Amniotic epithelial cell (primary cell): ENCODE data around the gene LMTK3.
A peak's percentile ranks its signal among the peaks of the same experiment; 100 is the strongest.

ENCODE experiments used
- DNase-seq: peaks from one replicate; pipeline ENCODE4 v3.0.0-alpha.2; 2010; ENCODE audit warnings: low read depth

LMTK3 gene, protein sequence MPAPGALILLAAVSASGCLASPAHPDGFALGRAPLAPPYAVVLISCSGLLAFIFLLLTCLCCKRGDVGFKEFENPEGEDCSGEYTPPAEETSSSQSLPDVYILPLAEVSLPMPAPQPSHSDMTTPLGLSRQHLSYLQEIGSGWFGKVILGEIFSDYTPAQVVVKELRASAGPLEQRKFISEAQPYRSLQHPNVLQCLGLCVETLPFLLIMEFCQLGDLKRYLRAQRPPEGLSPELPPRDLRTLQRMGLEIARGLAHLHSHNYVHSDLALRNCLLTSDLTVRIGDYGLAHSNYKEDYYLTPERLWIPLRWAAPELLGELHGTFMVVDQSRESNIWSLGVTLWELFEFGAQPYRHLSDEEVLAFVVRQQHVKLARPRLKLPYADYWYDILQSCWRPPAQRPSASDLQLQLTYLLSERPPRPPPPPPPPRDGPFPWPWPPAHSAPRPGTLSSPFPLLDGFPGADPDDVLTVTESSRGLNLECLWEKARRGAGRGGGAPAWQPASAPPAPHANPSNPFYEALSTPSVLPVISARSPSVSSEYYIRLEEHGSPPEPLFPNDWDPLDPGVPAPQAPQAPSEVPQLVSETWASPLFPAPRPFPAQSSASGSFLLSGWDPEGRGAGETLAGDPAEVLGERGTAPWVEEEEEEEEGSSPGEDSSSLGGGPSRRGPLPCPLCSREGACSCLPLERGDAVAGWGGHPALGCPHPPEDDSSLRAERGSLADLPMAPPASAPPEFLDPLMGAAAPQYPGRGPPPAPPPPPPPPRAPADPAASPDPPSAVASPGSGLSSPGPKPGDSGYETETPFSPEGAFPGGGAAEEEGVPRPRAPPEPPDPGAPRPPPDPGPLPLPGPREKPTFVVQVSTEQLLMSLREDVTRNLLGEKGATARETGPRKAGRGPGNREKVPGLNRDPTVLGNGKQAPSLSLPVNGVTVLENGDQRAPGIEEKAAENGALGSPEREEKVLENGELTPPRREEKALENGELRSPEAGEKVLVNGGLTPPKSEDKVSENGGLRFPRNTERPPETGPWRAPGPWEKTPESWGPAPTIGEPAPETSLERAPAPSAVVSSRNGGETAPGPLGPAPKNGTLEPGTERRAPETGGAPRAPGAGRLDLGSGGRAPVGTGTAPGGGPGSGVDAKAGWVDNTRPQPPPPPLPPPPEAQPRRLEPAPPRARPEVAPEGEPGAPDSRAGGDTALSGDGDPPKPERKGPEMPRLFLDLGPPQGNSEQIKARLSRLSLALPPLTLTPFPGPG (N-terminal part only)

DNA sequence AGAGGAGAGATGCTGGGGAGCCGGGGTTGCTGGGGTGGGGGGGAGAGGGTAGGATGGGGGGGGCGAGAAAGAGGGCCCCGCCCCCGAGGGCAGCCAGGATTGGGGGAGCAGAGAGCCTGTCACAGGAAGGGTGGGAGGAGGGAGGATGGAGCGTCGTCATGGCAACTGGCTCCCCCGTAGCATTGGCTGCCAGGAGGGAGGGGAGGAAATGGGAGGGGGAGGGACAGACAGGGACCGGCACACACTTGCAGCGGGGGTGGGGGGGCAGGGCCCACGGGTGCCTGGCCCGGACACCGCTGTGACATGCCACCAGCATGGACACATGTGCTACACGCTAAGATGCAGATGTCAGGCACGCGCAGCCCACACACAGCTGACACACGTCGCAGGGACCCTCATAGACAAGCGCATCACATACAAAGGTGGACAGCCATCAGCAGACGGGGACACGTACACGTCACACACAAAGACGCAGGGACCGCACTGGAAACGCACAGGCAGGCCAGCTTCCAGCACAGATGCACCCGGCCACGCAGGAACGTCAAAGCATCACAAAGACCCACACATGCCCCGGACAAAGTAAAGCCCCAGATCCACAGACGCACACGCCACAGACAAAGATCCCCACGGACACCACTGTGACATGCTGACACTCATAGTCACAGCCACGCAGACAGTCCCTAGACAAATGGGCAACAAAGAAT, at the start of gene LMTK3:
LMTK3 (minus strand) TSS at position 36 of the 704 bp plus-strand sequence. CDS start 259 bp downstream, outside the sequence.
- DNase-seq: peak; percentile 49

DNA sequence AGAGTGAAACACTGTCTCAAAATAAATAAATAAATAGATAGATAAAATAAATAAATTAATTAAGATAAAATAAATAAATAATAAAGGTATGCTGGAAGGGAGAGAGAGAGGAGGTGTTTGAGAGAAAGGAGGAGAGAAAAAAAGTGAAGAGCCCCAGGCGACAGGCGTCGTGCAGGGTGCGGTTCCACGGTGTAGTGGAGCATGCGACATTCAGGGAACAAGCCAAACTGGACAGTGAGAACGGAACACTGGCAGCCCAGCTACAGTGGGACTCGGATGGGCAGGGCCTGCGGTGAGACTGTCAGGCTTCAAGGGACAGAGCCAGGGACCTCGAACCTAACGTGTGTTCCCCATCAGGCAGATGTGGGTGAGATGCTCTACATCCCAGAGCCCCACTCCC, 49.8 kb upstream of the LMTK3 start:
- no peak for DNase-seq

DNA sequence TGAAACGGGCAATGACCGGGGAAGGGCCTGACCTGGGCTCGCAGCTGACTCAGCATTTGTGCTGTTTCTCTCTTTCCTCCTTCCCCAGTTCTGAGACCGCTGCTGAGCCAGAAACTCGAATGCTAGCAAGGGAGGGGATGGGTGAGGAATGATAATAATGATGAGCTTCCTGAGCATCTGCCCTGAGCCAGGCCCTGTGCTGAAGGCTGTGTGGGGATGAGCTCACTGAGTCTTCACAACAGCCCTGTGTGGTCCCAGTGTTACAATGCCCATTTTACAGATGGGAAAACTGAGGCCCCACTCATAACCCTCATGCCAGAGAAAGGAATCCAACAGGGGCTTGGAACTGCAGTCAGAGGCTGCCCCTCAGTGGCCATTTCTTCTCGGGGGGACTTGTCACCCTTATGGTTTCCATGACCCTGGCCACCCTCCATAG, 48.5 kb upstream of the LMTK3 start:
- DNase-seq: no peak

DNA sequence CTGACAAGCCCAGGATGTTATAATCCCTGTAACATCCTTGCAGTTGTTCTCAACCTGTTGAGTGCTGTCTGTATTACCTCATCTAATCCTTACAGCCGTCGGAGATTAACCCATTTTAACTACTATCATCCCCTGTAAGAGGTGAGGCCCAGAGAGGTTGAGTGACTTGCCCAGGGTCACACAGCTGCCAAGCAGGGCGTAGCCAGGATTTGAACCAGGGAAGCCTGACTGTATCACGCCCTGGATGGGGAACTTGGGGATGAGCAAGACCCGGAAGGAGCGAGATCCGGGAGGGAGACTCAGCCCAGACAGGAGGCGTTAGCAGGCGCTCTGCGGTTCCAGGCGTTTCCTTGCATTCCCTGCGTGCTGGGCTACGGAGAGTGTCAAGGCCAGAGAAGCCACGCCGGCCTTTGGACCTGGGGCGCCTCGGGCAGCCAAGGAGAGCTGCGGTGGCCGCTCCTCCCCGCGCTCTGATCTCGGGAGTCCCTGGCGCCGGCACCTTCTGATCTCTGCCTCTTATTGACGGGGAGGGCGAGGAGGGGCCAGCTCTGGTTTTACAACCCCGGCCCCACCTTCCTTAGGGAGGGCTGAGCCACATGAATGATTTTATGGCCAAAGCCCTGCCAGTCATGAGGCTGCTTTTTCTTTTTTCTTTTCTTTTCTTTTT, 46.5 kb upstream of the LMTK3 start:
- DNase-seq: peak; percentile 85

DNA sequence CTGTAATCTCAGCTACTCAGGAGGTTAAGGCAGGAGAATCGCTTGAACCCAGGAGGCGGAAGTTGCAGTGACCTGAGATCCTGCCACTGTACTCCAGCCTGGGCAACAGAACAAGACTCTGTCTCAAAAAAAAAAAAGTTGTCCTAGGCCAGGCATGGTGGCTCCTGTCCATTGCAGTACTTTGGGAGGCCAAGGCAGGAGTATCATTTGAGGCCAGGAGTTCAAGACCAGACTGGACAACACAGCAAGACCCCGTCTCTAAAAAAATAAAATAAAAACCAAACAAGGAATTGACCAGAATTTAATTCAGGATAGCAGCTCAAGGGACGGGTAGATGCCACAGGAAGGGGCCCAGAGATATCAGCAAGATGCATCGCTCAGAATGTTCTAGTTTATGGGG, 45.2 kb upstream of the LMTK3 start:
- DNase-seq: no peak

DNA sequence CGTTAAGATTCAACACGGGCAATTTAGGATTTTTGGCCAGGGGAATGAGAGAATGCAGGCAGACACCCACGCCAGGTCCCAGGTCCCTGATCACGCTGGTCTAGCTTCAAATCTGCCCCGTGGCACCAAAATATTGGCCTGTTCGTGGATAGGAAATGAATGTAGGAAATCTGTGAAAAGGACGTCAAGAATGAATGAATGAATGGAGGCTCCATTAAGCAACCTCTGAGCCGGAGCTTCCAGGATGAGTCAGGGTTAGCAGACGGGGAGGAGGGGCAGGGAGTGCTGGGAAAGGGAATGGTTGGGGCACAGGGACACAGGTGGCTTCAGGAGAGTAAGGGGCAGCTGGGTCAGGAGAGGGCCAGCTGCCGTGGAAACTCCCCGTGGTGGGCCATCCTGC, 44.5 kb upstream of the LMTK3 start:
- peak; percentile 81 for DNase-seq

DNA sequence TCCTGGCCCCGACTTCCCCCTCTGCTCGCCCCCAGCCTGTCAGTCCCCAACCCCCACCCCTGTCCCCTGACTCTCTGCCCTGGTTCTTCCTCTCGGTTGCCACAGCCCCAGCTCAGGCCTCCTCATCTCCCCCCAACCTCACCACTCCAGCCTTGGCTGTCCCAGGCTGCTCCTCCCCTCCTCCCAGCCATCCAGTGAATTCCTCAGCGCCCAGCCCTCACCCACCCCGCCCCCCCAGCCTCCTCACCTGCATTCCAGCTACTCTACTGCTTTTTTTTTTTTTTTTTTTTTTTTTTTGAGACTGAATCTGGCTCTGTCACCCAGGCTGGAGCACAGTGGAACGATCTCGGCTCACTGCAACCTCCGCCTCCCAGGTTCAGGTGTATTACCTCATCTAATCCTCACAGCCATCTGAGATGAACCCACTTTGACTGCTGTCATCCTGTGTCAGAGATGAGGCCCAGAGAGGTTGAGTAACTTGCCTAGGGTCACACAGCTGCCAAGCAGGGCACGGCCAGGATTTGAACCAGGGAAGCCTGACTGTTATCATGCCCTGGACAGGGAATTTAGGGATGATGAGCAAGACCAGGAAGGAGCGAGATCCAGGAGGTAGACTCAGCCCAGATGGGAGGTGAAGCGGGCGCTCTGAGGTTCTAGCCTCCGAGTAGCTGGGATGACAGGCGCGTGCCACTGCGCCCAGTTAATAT, 42.9 kb upstream of the LMTK3 start:
- DNase-seq: peak; percentile 67

DNA sequence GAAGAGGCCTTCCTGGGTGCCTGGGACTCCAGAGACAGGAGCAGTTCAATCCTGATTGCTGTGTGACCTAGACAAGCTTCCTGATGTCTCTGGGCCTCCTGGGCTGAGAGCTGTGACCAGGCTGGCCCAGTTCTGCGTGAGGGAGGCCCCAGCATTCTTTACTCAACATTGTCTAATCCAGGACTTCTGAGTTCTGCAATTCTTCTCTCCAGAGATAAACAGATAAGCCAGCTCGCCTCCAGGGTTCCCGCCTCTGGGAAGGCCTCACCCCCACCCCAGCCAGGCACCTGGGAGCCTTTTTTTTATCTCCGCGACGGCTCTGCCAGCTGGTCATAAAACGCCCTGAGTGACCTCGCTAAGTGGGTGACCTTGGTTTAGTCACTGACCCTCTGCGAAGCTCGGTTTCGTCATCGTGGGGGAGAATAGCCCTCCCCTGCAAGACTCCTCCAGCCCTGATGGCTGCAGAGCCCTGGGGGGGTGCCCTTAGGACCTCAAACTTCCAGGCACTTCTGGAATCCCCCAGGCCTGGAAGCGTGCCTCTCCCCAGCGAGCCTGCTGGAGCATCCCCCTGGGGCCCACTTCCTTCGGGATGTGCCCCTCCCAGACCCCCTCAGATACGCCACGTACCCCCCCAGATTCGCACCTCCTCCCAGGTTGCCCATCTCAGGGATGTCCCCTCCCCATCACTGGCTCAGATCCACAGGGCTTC, 42.2 kb upstream of the LMTK3 start:
- DNase-seq: peak; percentile 96

DNA sequence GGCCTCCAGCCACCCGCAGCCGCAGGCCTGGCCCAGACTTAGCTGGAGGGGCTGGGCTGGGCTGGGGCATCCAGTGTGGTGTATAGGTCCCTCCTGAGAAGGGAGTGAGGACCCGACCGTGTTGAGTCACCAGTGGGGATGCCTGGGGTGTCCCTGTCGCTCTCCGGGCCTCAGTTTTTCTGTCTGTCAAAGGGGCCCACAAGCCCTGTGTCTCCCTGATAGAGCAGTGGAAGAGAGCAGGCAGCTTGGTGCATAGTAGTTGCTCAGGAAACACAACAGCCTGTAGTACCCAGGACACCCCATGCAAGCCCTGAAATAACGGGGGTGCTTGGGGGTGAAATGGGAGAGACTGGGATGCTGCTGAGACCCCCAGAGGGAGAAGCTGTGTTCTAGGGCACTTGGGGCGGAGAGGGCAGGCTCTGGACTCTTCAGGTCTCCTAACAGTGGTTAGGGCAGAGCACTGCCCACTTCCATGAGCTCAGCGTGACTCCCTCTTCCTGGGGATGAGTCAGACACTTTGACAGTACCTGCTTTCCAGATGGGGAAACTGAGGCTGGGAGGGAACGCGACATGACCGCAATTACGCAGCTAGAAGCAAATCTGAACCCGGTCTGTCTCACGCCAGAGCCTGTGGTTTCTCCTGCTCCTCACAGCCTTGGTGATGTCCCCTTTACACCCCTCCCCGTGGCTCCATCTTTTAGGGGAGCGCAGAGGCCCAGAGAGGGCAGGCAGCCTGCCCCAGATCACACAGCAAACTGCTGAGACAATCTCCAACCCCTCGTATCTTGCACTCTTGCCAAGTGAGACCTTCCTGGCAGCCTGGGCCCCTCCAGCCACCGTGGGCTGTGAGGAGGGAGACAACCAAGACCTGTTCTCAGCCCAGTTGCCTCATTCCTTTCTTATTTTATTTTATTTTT, 41.0 kb upstream of the LMTK3 start:
- peak; percentile 37 for DNase-seq

DNA sequence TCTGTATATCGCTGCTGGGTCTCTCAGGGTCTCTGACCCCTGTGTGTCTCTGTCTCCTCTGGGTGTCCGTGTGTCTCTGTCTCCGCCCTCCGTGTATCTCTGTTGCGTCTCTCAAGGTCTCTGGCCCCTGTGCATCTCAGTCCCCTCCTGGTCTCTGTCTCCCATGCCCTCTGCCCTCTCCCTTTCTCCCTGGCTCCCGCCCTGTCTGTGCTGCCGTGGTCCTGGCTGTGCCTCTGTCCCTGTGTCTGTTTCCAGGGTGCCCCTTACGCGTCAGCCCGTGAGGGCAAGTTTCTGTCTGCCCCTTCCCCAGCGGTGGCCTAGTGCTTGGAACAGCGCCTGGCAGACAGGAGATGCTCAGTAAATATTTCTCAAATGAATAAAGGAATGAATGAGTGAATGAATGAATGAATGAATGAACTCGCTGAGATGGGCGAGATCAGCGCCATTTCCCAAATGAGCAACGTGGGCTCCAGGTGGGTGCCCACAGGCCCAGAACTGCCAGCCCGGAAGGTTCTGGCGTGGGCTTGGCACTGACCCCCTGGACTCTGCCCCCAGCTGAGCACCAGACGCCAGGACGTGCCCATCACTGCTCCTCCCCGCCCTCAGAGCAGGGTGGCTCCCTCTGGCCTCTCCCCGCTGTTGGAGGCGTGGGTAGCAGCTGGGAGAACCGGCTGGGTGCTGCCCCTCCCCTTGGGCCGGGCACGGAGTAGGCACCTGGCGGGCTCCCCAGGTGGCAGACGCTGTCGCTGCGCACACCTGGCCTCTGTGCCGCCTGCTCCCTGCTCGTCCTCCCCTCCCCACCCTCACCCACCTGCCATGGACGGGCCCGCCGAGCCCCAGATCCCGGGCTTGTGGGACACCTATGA, 40.0 kb upstream of the LMTK3 start, which contains the start of gene SULT2B1:
SULT2B1 (plus strand) TSS at position 736 of the 866 bp plus-strand sequence; CDS start at position 817, 81 bp downstream.
- no peak for DNase-seq

DNA sequence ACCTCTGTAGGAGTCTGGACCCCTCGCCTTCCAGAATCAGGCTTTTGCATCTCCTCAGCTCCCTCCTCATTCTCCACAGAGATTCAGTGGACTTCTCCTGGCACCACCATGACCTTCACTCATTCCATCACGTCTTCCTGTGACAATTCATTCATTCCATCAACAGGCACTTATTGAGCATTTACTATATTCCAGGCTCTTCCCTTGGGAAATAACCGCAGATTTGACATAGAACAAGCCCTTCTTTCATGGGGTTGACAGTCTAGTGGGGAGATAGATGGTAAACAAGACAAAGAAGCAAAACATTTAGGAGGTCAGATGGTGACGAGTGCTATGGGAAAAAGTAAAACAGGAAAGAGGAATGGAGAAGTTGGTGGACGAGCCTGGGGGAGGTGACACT, 37.7 kb upstream of the LMTK3 start:
- no peak for DNase-seq

DNA sequence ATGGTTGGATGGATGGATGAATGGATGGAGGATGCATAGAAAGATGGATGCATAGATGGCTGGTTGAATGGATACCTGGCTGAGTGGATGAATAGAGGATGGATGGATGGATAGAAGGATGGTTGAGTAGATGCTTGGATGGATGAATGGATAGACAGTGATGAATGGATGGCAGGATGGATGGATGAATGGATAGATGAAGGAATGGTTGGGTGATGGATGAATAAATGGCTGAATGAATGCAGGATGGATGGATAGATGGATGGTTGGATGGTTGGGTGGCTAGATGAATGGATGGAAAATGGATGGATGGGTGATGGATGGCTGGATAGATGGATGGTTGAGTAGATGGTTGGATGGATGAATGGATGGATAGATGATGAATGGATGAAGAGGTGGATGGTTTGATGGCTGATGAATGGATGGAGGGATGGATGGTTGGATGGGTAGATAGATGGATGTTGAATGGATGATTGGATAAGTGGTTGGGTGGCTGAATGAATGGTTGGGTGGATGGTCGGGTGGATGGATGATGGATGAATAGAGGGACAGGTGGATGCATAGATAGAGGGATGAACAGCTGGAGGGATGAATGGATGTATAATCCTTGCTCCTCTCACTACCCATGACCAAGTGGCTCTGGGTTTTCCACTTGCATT, 36.7 kb upstream of the LMTK3 start:
- DNase-seq: no peak

DNA sequence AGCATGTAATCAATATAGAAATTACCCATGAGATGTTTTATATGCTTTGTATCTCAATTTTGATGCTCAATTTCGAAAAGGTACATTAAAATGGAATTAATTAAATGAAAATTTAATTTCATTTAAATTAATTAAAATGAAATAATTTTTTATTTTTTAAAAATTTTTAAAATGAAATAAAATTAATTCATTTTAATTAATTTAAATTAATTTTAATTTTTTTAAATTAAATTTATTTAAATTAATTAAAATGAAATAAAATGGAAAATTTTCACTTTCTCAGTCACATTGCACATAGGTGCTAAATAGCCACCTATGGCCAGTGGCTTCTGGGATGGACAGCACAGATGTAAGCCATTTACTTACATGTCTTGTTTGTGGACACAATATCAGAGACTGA, 36.1 kb upstream of the LMTK3 start:
- DNase-seq: no peak

DNA sequence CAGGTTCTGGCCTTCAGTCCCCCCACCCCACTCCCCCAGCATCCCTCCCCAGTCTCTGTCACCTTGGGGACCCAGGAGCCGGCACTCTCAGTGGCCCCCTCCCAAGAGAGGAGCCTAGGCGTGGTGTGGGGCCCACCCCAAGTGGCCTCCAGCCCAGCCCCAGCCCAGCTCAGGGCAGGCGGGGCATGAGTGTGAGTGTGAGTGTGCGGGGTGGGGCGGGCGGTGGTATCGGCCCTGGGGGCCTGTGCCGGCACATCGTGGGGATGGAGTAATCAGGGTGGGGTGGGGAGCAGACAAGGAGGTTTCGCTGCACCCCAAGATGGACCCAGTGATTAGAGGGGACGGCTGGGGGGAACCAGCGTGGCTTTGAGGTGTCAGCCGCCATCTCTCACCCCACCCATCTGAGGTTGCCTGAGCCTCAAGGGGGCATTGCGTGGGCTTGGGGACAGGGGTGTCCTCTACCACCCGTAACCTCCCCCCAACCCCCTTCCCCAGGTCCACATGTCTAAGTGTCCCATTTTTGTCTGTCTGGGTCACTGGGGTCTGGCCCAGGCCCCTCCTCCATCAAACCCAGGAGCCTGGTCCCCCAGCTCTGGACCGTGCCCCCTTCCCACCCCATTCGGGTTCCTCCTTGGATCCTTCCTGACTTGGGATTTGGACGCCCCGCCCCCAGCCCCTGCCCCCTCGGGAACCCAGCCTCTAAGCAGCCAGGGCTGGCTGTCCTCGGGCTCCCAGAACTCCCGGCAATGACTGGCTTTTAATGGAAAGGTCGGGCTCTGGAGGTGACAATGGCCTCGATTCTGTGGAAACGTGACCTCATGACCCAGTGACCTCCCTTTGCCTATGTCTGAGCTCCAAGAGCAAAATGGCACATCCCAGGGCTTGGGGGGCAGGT, 33.5 kb upstream of the LMTK3 start:
- no peak for DNase-seq

DNA sequence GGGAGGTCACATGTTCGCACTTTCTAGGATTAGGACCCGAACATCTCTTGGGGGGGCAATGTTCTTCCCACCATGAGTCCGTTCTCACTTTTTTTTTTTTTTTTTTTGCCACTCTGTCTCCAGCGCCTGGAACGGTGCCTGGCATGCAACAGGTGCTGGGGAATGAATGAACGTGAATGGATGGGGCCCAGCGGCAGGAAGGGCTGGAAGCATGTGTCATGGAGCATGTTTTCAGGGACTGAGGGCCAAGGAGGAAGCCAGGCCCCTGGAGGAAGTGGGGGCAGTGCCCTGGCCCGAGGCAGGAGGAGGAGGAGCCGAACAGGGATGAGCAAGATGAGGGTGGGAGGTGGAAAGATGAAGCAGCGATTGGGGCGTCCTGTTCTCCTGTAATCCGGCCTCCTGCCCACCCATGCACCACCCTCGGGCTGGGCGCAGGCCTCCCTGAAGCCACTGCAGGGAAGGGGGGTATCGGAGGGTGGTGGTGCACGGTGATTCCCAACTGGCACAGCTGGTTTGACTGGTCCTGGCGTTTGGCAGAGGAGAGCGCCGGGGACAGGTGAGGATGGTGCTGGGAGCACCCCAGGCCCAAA, 31.6 kb upstream of the LMTK3 start:
- peak; percentile 68 for DNase-seq

DNA sequence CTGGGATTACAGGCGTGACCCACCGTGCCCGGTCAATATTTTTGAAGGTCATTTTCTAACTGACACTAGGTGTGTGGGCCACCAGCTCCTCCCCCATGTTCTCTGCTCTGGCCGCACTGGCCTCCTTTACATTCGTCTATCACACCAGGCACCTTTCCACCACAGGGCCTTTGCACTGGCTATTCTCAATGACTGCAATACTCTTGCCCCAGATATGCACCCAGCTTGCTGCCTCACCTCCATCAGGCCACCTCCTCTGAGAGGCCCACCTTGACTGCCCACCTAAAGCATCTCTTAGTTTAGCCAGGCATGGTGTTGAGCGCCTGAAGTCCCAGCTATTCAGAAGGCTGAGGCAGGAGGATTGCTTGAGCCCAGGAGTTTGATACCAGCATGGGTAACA, 30.2 kb upstream of the LMTK3 start:
- DNase-seq: no peak
